SK-N-SH (cell line): Measurements from ENCODE around the gene NSMCE1. TPM values are rescaled to one million over a fixed set of nuclear protein-coding genes. Genes with fewer than 3 reads are reported as not detected.

Experiments used
- CTCF ChIA-PET: fragments of 300-600, 350-600 bp; formaldehyde crosslinking; extraction: SDS; loops from one replicate; lab custom pipeline; 2021; lab: Yijun Ruan, JAX
- POLR2A ChIA-PET: fragments of 350-600 bp; sonication (Branson Sonifier 250); formaldehyde crosslinking; extraction: SDS; loops from one replicate; lab custom pipeline; 2020; ENCODE audit warnings: antibody characterized with exemption, inconsistent platforms; lab: Yijun Ruan, JAX
- DNase-seq: peaks from one replicate; pipeline ENCODE4 v3.0.0; 2012
- H2AFZ ChIP-seq: fragments of 200-600 bp; sonication (generic); 2 replicates; pipeline ENCODE4 v1.8.1; 2016; ENCODE audit warnings: antibody characterized with exemption, mild to moderate bottlenecking, low read depth
- H3F3A ChIP-seq: fragments of 200-600 bp; sonication (generic); replicated peaks from 2 replicates; pipeline ENCODE3; 2016; ENCODE audit warnings: antibody characterized with exemption, mild to moderate bottlenecking; ENCODE audit not compliant: insufficient read depth
- H3K27ac ChIP-seq, 2 experiments: fragments of 200-500 bp in 1 of 2; fragments of 200-600 bp in 1 of 2; sonication (Bioruptor generic) in 1 of 2; sonication (generic), shearing (Covaris generic) in 1 of 2; 2 replicates each; pipeline versions ENCODE4 v1.5.1 to v1.6.1; 2014 to 2016; ENCODE audit warnings: low read depth in 2 of 2, inconsistent platforms in 1 of 2, low read length in 1 of 2, mild to moderate bottlenecking in 1 of 2, mixed read lengths in 1 of 2
- H3K27me3 ChIP-seq: fragments of 200-600 bp; sonication (generic), shearing (Covaris generic); 2 replicates; pipeline ENCODE4 v1.6.1; 2016; ENCODE audit warnings: mixed run types; ENCODE audit not compliant: insufficient read depth
- H3K36me3 ChIP-seq, 2 experiments: fragments of 200-500 bp in 1 of 2; fragments of 200-600 bp in 1 of 2; sonication (Bioruptor generic) in 1 of 2; sonication (generic) in 1 of 2; replicated peaks in 1 of 2; 2 replicates each; pipeline versions ENCODE3 to v1.5.1; 2014 to 2016; ENCODE audit warnings: low read length in 1 of 2, mild to moderate bottlenecking in 1 of 2; ENCODE audit not compliant: insufficient read depth in 2 of 2, control insufficient read depth in 1 of 2
- H3K4me1 ChIP-seq, 2 experiments: fragments of 200-500 bp in 1 of 2; fragments of 200-600 bp in 1 of 2; sonication (Bioruptor generic) in 1 of 2; sonication (generic), shearing (Covaris generic) in 1 of 2; 2 replicates each; pipeline versions ENCODE4 v1.5.1 to v1.6.1; 2014 to 2016; ENCODE audit warnings: low read depth in 1 of 2, low read length in 1 of 2, mixed run types in 1 of 2; ENCODE audit not compliant: insufficient read depth in 2 of 2, control insufficient read depth in 1 of 2
- H3K4me2 ChIP-seq: fragments of 200-600 bp; sonication (generic), shearing (Covaris generic); 2 replicates; pipeline ENCODE4 v1.6.1; 2017; ENCODE audit warnings: mixed run types
- H3K4me3 ChIP-seq, 2 experiments: fragments of 200-500 bp in 1 of 2; fragments of 200-600 bp in 1 of 2; sonication (Bioruptor generic) in 1 of 2; sonication (generic), shearing (Covaris generic) in 1 of 2; 2 replicates each; pipeline versions ENCODE4 v1.5.1 to v1.8.1; 2014 to 2016; ENCODE audit warnings: low read depth in 2 of 2, inconsistent platforms in 1 of 2, low read length in 1 of 2, mild to moderate bottlenecking in 1 of 2, mixed read lengths in 1 of 2, moderate library complexity in 1 of 2
- H3K79me2 ChIP-seq: fragments of 200-600 bp; sonication (generic); 2 replicates; pipeline ENCODE4 v1.8.1; 2017; ENCODE audit warnings: mild to moderate bottlenecking; ENCODE audit not compliant: insufficient read depth
- H3K9ac ChIP-seq: fragments of 200-600 bp; sonication (generic); 2 replicates; pipeline ENCODE4 v1.6.1; 2017; ENCODE audit warnings: mixed run types
- H3K9me2 ChIP-seq: fragments of 200-600 bp; sonication (generic); 2 replicates; pipeline ENCODE4 v1.6.1; 2017; ENCODE audit warnings: mixed run types
- H3K9me3 ChIP-seq: fragments of 200-600 bp; sonication (generic); 2 replicates; pipeline ENCODE4 v1.6.1; 2017; ENCODE audit warnings: mixed run types, mild to moderate bottlenecking, moderate library complexity
- H4K20me1 ChIP-seq: fragments of 200-600 bp; sonication (generic); 2 replicates; pipeline ENCODE4 v1.6.1; 2017; ENCODE audit warnings: mild to moderate bottlenecking, mixed run types; ENCODE audit not compliant: insufficient read depth
- CHD2 ChIP-seq: fragments of 150-350 bp; IDR thresholded peaks from 2 replicates; pipeline ENCODE4 v1.6.1; 2018; ENCODE audit warnings: low read length; ENCODE audit not compliant: partially characterized antibody
- CTCF ChIP-seq: fragments of 200-600 bp; sonication (generic); IDR thresholded peaks from 2 replicates; pipeline ENCODE4 v1.6.1; 2017; ENCODE audit warnings: antibody characterized with exemption, mild to moderate bottlenecking, moderate library complexity
- EP300 ChIP-seq, 2 experiments: IDR thresholded peaks; 2 replicates each; pipeline versions ENCODE4 v1.4.0 to v1.6.1; 2012; ENCODE audit warnings: borderline replicate concordance in 1 of 2, low read depth in 1 of 2, low read length in 1 of 2
- FOXJ3 ChIP-seq: sonication (generic); formaldehyde crosslinking; IDR thresholded peaks from 2 replicates; pipeline ENCODE4 v1.5.1; 2020; ENCODE audit warnings: mild to moderate bottlenecking, missing genetic modification reagents
- GABPA ChIP-seq: IDR thresholded peaks from 2 replicates; pipeline ENCODE4 v1.4.0; 2012; ENCODE audit warnings: low read depth, mild to moderate bottlenecking
- MXI1 ChIP-seq: IDR thresholded peaks from 2 replicates; pipeline ENCODE4 v1.6.1; 2012; ENCODE audit warnings: mild to moderate bottlenecking, low read depth, low read length, improper control_type of control experiment
- NRF1 ChIP-seq: IDR thresholded peaks from 2 replicates; pipeline ENCODE4 v1.6.1; 2012; ENCODE audit warnings: low read depth, mild to moderate bottlenecking, low read length
- POLR2AphosphoS5 ChIP-seq: IDR thresholded peaks from 2 replicates; pipeline ENCODE4 v1.6.1; 2012; ENCODE audit warnings: low read depth, low read length
- RAD21 ChIP-seq: IDR thresholded peaks from 2 replicates; pipeline ENCODE4 v1.6.1; 2012; ENCODE audit warnings: mild to moderate bottlenecking, low read length
- REST ChIP-seq: IDR thresholded peaks from 2 replicates; pipeline ENCODE4 v1.6.1; 2012; ENCODE audit warnings: mild to moderate bottlenecking, low read depth, low read length, moderate library complexity
- SIN3A ChIP-seq: IDR thresholded peaks from 2 replicates; pipeline ENCODE4 v1.6.1; 2012; ENCODE audit warnings: low read depth, mild to moderate bottlenecking, low read length, moderate library complexity, borderline replicate concordance
- SMC3 ChIP-seq: IDR thresholded peaks from 2 replicates; pipeline ENCODE4 v1.6.1; 2012; ENCODE audit warnings: low read depth, low read length, improper control_type of control experiment
- TEAD4 ChIP-seq: IDR thresholded peaks from 2 replicates; pipeline ENCODE4 v1.4.0; 2012; ENCODE audit warnings: mild to moderate bottlenecking, borderline replicate concordance; ENCODE audit not compliant: insufficient read depth
- USF2 ChIP-seq: fragments of 150-350 bp; IDR thresholded peaks from 2 replicates; pipeline ENCODE4 v1.6.1; 2017; ENCODE audit warnings: antibody characterized with exemption, low read length, low read depth, borderline replicate concordance
- YY1 ChIP-seq: IDR thresholded peaks from 2 replicates; pipeline ENCODE4 v1.4.0; 2012; ENCODE audit warnings: low read depth, mild to moderate bottlenecking
- WGBS: methylation state at CpG from one replicate; pipeline ENCODE4 v1.1.6; 2017; ENCODE audit warnings: low lambda C conversion rate; 5-methylcytosine and 5-hydroxymethylcytosine counted together
- polyA plus RNA-seq, 3 experiments: library from polyadenylated mRNA; depleted of rRNA; stranded (reverse); fragments of >200 nt; gene quantifications; 2 replicates each; pipeline ENCODE4 v1.2.3, GENCODE V29; 2012
- TF ChIP-seq, protein P1 (sequence below): fragments of 150-350 bp; IDR thresholded peaks from 2 replicates; pipeline ENCODE4 v1.6.1; 2016; ENCODE audit warnings: mild to moderate bottlenecking, low read depth, low read length

The NSMCE1 gene
- polyA plus RNA-seq, 1 of the 3 experiments (the other 2 are of a cell fraction), result 39.8 TPM

GRCh38 chr16:27234171-27234570, 34.4 kb downstream of the NSMCE1 start:
- H3F3A ChIP-seq, result peaks cover 3% of the 10 kb centered on the region
- H3K27ac ChIP-seq, result no peak overlapping the region
- no peak overlapping the region; a peak in 1 of 4 replicates for H3K4me3 ChIP-seq
- TF ChIP-seq, protein P1, sequence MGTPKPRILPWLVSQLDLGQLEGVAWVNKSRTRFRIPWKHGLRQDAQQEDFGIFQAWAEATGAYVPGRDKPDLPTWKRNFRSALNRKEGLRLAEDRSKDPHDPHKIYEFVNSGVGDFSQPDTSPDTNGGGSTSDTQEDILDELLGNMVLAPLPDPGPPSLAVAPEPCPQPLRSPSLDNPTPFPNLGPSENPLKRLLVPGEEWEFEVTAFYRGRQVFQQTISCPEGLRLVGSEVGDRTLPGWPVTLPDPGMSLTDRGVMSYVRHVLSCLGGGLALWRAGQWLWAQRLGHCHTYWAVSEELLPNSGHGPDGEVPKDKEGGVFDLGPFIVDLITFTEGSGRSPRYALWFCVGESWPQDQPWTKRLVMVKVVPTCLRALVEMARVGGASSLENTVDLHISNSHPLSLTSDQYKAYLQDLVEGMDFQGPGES, result no peak
- TF ChIP-seq REST, result no peak
- no peaks in the 10 kb centered on the region for H3K79me2 ChIP-seq
- H2AFZ ChIP-seq, result no peak overlapping the region
- 93% methylated on average over 8 of the region's 8 CpGs for WGBS
- H3K9ac ChIP-seq, result 0 out of 2 replicates have a peak overlapping the region, but pooled peaks have one; percentile 24
- no peak overlapping the region for H3K4me2 ChIP-seq
- no peaks in the 10 kb centered on the region for H3K9me3 ChIP-seq
- H3K36me3 ChIP-seq, result peaks cover 0 to 24% of the 10 kb centered on the region in 2 experiments
- H4K20me1 ChIP-seq, result no peaks in the 10 kb centered on the region
- H3K9me2 ChIP-seq, result no peaks in the 10 kb centered on the region
- POLR2A ChIA-PET, result interaction anchor here (1.6 kb wide), 1 partner anchor 134 kb away, joined by 5 read pairs; no protein-coding TSS in a partner anchor
- no peaks in the 10 kb centered on the region for H3K27me3 ChIP-seq
- DNase-seq, result no peak
- CTCF ChIA-PET, result interaction anchor here (0.6 to 7.2 kb wide), 40 partner anchors 11 to 229 kb away, joined by 3 to 104 read pairs (median 4); partner anchors contain the start of genes IL21R and KDM8
- peaks cover 20 to 31% of the 10 kb centered on the region in 2 experiments; a peak in 3 of 4 replicates for H3K4me1 ChIP-seq

DNA sequence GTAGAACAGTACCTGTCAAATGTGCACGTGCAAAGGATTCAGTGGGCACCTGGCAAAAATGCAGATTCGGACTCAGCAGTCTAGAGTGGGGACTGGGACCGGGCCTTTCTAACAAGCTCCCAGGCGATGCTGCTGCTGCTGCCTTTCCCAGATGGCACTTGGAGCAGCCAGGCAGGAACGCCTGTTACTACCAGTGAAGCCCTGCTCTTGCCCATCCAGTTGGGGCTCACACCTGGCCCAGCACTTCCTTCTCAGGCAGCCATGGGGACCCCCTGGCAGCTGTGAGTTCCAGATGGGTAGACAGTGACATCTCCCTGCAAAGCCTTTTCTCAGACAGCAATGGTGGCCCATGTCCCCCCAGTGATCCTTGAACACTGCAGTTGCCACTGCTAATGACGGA, 34.8 kb downstream of the NSMCE1 start:
- Histone ChIP-seq H3K9ac (no peak overlapping the region), H3K4me3 (no peak overlapping the region), H3K4me2 (no peak overlapping the region), H2AFZ (no peak overlapping the region), H3K27me3 (no peaks in the 10 kb centered on the region), H3K27ac (no peak overlapping the region), H3K9me2 (no peaks in the 10 kb centered on the region), H3K9me3 (no peaks in the 10 kb centered on the region), H3K36me3 (peaks cover 0 to 24% of the 10 kb centered on the region in 2 experiments), H4K20me1 (no peaks in the 10 kb centered on the region), H3K79me2 (no peaks in the 10 kb centered on the region)
- 89% methylated on average over 3 of the region's 6 CpGs for WGBS
- CTCF ChIA-PET, result interaction anchor here (1.1 to 7.2 kb wide), 15 partner anchors 11 to 207 kb away, joined by 3 to 104 read pairs (median 10); partner anchors contain the start of genes IL21R and KDM8
- POLR2A ChIA-PET, result no interaction called here
- no peak for DNase-seq
- TF ChIP-seq NRF1 (no peak), SIN3A (no peak), EP300 (IDR thresholded peaks at IDR 0.05; ENCODE audit: borderline replicate concordance in 1 of 2, low read depth in 1 of 2, low read length in 1 of 2) (no peak), CTCF (no peak), SMC3 (no peak), FOXJ3 (CRISPR knock-in tag) (no peak), POLR2AphosphoS5 (no peak), CHD2 (no peak), RAD21 (no peak), USF2 (no peak), GABPA (no peak), MXI1 (no peak), YY1 (no peak), TEAD4 (no peak)
- TF ChIP-seq, protein P1, result no peak
- TF ChIP-seq, all 33 proteins: peak for 0
- H3F3A ChIP-seq, result peaks cover 3% of the 10 kb centered on the region
- H3K4me1 ChIP-seq, result peaks cover 20 to 31% of the 10 kb centered on the region in 2 experiments; a peak in 3 of 4 replicates
